Kidney (tissue), 14 donors: Measurements from ENCODE around the gene ATP6V0D1. TPM values are rescaled to one million over a fixed set of nuclear protein-coding genes. Genes with fewer than 3 reads are reported as not detected.

Experiments used
- DNase-seq, 5 donors: peaks; one replicate each; pipeline ENCODE4 v3.0.0-alpha.2; 2013 to 2020
- FAIRE-seq: peaks from 2 replicates; lab custom pipeline; 2012; peaks lifted over from hg19 to GRCh38; lab: Jason Lieb, UNC
- H3K27ac ChIP-seq, 2 donors: one replicate each; pipeline ENCODE4 v1.7.0; 2013; ENCODE audit warnings: low read depth in 2 of 2, low read length in 2 of 2, inconsistent platforms in 1 of 2
- H3K27me3 ChIP-seq: one replicate; pipeline ENCODE4 v1.7.1; 2013; ENCODE audit warnings: low read length, inconsistent platforms; ENCODE audit not compliant: control insufficient read depth, insufficient read depth
- H3K36me3 ChIP-seq, 3 donors: one replicate each; pipeline versions ENCODE4 v1.7.0 to v1.7.1; 2013; ENCODE audit warnings: low read length in 3 of 3, control low read depth in 1 of 3, inconsistent platforms in 1 of 3; ENCODE audit not compliant: insufficient read depth in 3 of 3, control insufficient read depth in 2 of 3
- H3K4me1 ChIP-seq, 3 donors: one replicate each; pipeline versions ENCODE4 v1.7.0 to v1.7.1; 2013; ENCODE audit warnings: low read length in 3 of 3, inconsistent platforms in 1 of 3, low read depth in 1 of 3; ENCODE audit not compliant: control insufficient read depth in 2 of 3, insufficient read depth in 2 of 3
- H3K4me3 ChIP-seq, 3 donors: one replicate each; pipeline versions ENCODE4 v1.7.0 to v1.8.1; 2013; ENCODE audit warnings: low read length in 3 of 3, control low read depth in 1 of 3, inconsistent platforms in 1 of 3
- H3K9ac ChIP-seq, 3 donors: one replicate each; pipeline versions ENCODE4 v1.7.0 to v1.7.1; 2013; ENCODE audit warnings: low read length in 3 of 3, control low read depth in 1 of 3, inconsistent platforms in 1 of 3
- H3K9me3 ChIP-seq, 3 donors: one replicate each; pipeline versions ENCODE4 v1.7.0 to v1.7.1; 2013; ENCODE audit warnings: low read length in 3 of 3, control low read depth in 1 of 3, inconsistent platforms in 1 of 3; ENCODE audit not compliant: control insufficient read depth in 2 of 3, insufficient read depth in 1 of 3
- intact Hi-C: fragments of 100-400 bp; cut with DNase I; formaldehyde crosslinking; loops from one replicate; pipeline ENCODE4 v1.11.1; 2022
- polyA plus RNA-seq: library from polyadenylated mRNA; stranded (reverse); fragments of 350-450 nt; fragmentation: Illumina TruSeq; extraction: RNeasy Lipid Tissue Mini Kit (QIAGEN cat#74804); gene quantifications from one replicate; pipeline ENCODE4 v1.2.3, GENCODE V29; 2014; ENCODE audit warnings: low read depth, low replicate concordance; ENCODE audit not compliant: insufficient read depth
- total RNA-seq: library from RNA; stranded (reverse); fragmentation: NEBNext Ultra II Directional; extraction: Animal tissue kit (Norgen Biotek cat#: 25700); gene quantifications from one replicate; pipeline ENCODE4 v1.2.1, GENCODE V29; 2021
- TF ChIP-seq, protein P1 (sequence below): IDR thresholded peaks from 3 replicates; pipeline ENCODE4 v1.5.1; 2012; ENCODE audit warnings: mild to moderate bottlenecking, moderate library complexity, borderline replicate concordance; ENCODE audit not compliant: insufficient read depth; ENCODE audit errors: extremely low read depth
- donor health status: control.
- donor health status: control.
- donor health status: control.
- donor health status: control.
- donor health status: control.
- donor health status: DM: yes; HTN: yes; CAD: no.
- donor health status: Normal renal cell carcinoma (clear cell type).

The ATP6V0D1 gene
- total and polyA plus RNA-seq, 2 donors from 2014 or later = 100 to 208 TPM

DNA sequence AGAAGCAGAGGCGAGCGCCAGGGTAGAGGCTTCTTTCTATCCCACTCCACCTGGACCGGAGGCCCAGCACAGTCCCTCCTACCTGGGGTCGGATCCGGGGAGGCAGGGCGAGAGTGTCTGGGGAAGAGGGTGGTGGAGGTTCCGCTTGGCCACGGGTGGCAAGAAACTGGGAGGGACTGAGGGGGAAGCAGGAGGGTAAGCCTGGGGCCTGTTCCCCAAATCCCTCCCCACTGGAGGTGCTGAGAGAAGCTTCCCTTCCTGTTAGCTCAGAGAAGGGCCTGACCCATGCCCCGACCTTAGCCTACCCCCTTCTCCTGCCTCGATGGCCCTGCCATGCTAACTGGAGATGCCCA is 85.9 kb downstream of the ATP6V0D1 start:
- intact Hi-C loops = no loop called here
- Histone ChIP-seq H3K27ac (no peak overlapping the region), H3K27me3 (no peaks in the 10 kb centered on the region), H3K4me3 (no peak overlapping the region), H3K4me1 (peaks cover 0 to 36% (median 0%) of the 10 kb centered on the region in 3 donors), H3K9ac (no peak overlapping the region), H3K36me3 (no peaks in the 10 kb centered on the region), H3K9me3 (no peaks in the 10 kb centered on the region)
- FAIRE-seq (no peak), DNase-seq (peak in 1 of 5 donors; percentile 70)
- TF ChIP-seq, protein P1, sequence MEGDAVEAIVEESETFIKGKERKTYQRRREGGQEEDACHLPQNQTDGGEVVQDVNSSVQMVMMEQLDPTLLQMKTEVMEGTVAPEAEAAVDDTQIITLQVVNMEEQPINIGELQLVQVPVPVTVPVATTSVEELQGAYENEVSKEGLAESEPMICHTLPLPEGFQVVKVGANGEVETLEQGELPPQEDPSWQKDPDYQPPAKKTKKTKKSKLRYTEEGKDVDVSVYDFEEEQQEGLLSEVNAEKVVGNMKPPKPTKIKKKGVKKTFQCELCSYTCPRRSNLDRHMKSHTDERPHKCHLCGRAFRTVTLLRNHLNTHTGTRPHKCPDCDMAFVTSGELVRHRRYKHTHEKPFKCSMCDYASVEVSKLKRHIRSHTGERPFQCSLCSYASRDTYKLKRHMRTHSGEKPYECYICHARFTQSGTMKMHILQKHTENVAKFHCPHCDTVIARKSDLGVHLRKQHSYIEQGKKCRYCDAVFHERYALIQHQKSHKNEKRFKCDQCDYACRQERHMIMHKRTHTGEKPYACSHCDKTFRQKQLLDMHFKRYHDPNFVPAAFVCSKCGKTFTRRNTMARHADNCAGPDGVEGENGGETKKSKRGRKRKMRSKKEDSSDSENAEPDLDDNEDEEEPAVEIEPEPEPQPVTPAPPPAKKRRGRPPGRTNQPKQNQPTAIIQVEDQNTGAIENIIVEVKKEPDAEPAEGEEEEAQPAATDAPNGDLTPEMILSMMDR = no peak

GRCh38 chr16:67394155-67395104 is 86.5 kb downstream of the ATP6V0D1 start:
- DNase-seq = peak; percentile 56 to 80 (median 72)
- intact Hi-C loops = no loop called here
- H3K27ac ChIP-seq = peak overlapping the region in 1 of 2 donors; percentile 25
- peaks cover 0 to 36% (median 0%) of the 10 kb centered on the region in 3 donors for H3K4me1 ChIP-seq
- H3K27me3 ChIP-seq = no peaks in the 10 kb centered on the region
- H3K9me3 ChIP-seq = no peaks in the 10 kb centered on the region
- TF ChIP-seq, protein P1 = no peak
- peak overlapping the region in 1 of 3 donors; percentile 42 for H3K9ac ChIP-seq
- no peaks in the 10 kb centered on the region for H3K36me3 ChIP-seq
- no peak for FAIRE-seq
- peak overlapping the region in 1 of 3 donors; percentile 40 for H3K4me3 ChIP-seq

DNA sequence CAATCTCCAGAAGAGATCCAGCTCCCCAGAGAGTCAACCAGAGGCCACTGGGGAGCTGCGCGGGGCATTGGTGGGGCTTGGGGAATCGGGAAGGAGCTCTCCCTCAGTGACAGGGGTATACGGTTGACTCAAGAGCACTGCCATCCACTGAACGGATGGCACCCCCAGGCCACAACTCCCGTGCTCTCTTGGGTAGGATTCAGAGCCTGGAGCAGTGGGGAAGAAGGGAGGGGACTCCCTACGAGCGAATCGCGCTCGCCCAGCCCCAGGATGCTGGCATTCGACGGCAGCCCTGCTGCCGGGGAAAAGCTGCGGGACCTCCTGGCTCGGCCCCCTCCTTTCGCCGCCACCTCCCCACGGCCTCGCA is 87.2 kb downstream of the ATP6V0D1 start:
- FAIRE-seq (no peak), DNase-seq (no peak)
- Histone ChIP-seq H3K36me3 (no peaks in the 10 kb centered on the region), H3K4me1 (peaks cover 0 to 32% (median 0%) of the 10 kb centered on the region in 3 donors), H3K27me3 (no peaks in the 10 kb centered on the region), H3K9ac (peak overlapping the region in 1 of 3 donors; percentile 42), H3K4me3 (peak overlapping the region in 1 of 3 donors; percentile 40), H3K9me3 (no peaks in the 10 kb centered on the region), H3K27ac (peak overlapping the region; percentile 25 to 80)
- TF ChIP-seq, protein P1 = no peak
- intact Hi-C loops = no loop called here
